ENCODE measurements around the gene PTRH2. TPM values are rescaled to one million over a fixed set of nuclear protein-coding genes. Genes with fewer than 3 reads are reported as not detected.

The PTRH2 gene
- total and polyA plus RNA-seq, 2 of the 8 experiments (the other 6 are each of a cell fraction or from before 2014, with no cell fraction given), result 39.4 to 43.2 TPM

DNA sequence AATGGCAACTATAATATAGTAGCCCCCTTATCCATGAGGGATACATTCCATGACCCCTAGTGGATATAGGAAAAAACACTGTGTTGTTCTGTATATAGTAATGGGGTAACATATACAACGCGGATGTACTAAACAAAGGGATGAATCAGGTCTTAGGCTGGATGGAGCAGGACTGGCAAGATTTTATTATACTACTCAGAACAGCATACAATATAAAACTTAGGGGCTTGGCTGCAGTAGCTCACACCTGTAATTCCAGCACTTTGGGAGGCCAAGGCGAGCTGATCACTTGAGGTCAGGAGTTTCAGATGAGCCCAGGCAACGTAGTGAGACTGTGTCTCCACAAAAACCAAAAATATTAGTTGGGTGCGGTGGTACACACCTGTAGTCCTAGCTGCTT, 27.0 kb upstream of the PTRH2 start:
- POLR2A ChIA-PET (ENCODE audit: partially characterized antibody), result no interaction called here
- Histone ChIP-seq H4K8ac (ENCODE audit: extremely low read depth, insufficient read depth, low read length) (no peak overlapping the region), H2AK5ac (ENCODE audit: low read depth, low read length) (no peak overlapping the region), H3K56ac (replicated peaks; ENCODE audit: insufficient read length, low read depth, low read length) (no peak overlapping the region), H2BK20ac (ENCODE audit: low read length) (no peak overlapping the region), H2BK5ac (ENCODE audit: low read depth, low read length) (no peak overlapping the region), H2BK12ac (ENCODE audit: low read depth, low read length) (no peak overlapping the region), H3K23me2 (ENCODE audit: low read depth, low read length) (no peaks in the 10 kb centered on the region), H3K4me3 (ENCODE audit: extremely low read depth in 1 of 4, insufficient read depth in 2 of 4, low read depth in 3 of 4, low read length in 4 of 4) (no peak overlapping the region), H3K23ac (ENCODE audit: insufficient read length) (no peak overlapping the region), H3K9ac (replicated peaks in 1 of 4; ENCODE audit: extremely low read depth in 1 of 4, low read depth in 3 of 4, low read length in 3 of 4) (no peak overlapping the region), H4K20me1 (replicated peaks in 1 of 2; ENCODE audit: control insufficient read depth in 1 of 2, insufficient read depth in 2 of 2, low read length in 2 of 2) (peaks cover 0 to 2% of the 10 kb centered on the region in 2 experiments), H3K14ac (ENCODE audit: insufficient read length) (no peak overlapping the region), H4K5ac (ENCODE audit: insufficient read length, low read depth, low read length) (no peak overlapping the region), H3K27me3 (replicated peaks in 1 of 4; ENCODE audit: control insufficient read depth in 3 of 4, extremely low read depth in 1 of 4, insufficient read depth in 3 of 4, low read length in 3 of 4) (no peaks in the 10 kb centered on the region), H3K4me1 (replicated peaks in 1 of 4; ENCODE audit: control insufficient read depth in 3 of 4, insufficient read depth in 4 of 4, low read length in 3 of 4) (no peaks in the 10 kb centered on the region), H4K91ac (replicated peaks; ENCODE audit: insufficient read length, low read length) (no peak overlapping the region), H3K79me2 (ENCODE audit: control insufficient read depth in 1 of 2, insufficient read depth in 2 of 2, low read length in 2 of 2) (peaks cover 0 to 4% of the 10 kb centered on the region in 2 experiments; a peak in 1 of 4 replicates), H3K4ac (replicated peaks; ENCODE audit: insufficient read length, low read depth, low read length) (no peak overlapping the region), H3K4me2 (ENCODE audit: insufficient read depth in 1 of 2, low read depth in 2 of 2, low read length in 2 of 2) (no peak overlapping the region), H2BK120ac (replicated peaks; ENCODE audit: low read depth, low read length) (no peak overlapping the region), H2AFZ (ENCODE audit: low read length) (no peak overlapping the region), H2BK15ac (ENCODE audit: low read length) (no peak overlapping the region), H3K79me1 (ENCODE audit: low read depth, low read length) (no peaks in the 10 kb centered on the region; the same call in 1 of the 2 replicates), H3K9me3 (ENCODE audit: insufficient read depth in 2 of 2, low read depth in 1 of 2, low read length in 1 of 2) (no peaks in the 10 kb centered on the region), H3K36me3 (ENCODE audit: control insufficient read depth in 2 of 4, insufficient read depth in 4 of 4, low read length in 3 of 4) (peaks cover 0 to 4% (median 0%) of the 10 kb centered on the region in 4 experiments; a peak in 1 of 8 replicates), H3K27ac (ENCODE audit: low read depth, low read length) (no peak overlapping the region), H3K18ac (ENCODE audit: extremely low read depth, low read length) (no peak overlapping the region)
- DNase-seq (ENCODE audit: low read depth in 1 of 2, low spot score in 2 of 2) (no peak), FAIRE-seq (no peak)
- TF ChIP-seq SAP30 (IDR thresholded peaks at IDR 0.05; ENCODE audit: insufficient read depth, insufficient replicate concordance, low read length) (no peak), SIN3A (conservative IDR thresholded peaks at IDR 0.05 in 1 of 2, IDR thresholded peaks at IDR 0.05 in 1 of 2; ENCODE audit: low read depth in 1 of 2, low read length in 2 of 2) (no peak), TCF12 (IDR thresholded peaks at IDR 0.05; ENCODE audit: low read depth, low read length) (no peak), SP4 (IDR thresholded peaks at IDR 0.05; ENCODE audit: low read length) (no peak), EZH2 (IDR thresholded peaks at IDR 0.05; ENCODE audit: low read depth, low read length, severe bottlenecking) (no peak), CHD1 (IDR thresholded peaks at IDR 0.05; ENCODE audit: low read depth, low read length) (no peak)
- CTCF ChIA-PET (ENCODE audit: partially characterized antibody), result interaction anchor here (0.6 to 1.1 kb wide), 7 partner anchors 9 to 159 kb away, joined by 3 to 4 read pairs (median 3); partner anchors contain the start of gene RPS6KB1
- 97% methylated on average over 5 of the region's 5 CpGs; no CpG with 5 or more reads in 1 of the 2 experiments for WGBS, 2 experiments (ENCODE audit: extremely low coverage in 1 of 2, insufficient coverage in 1 of 2, insufficient read length in 1 of 2, insufficient replicate concordance in 2 of 2, low coverage in 1 of 2, low lambda C conversion rate in 2 of 2, missing lambda C conversion rate in 1 of 2)

Measured in H1 (cell line).